Endothelial cell (in vitro differentiated cells): ENCODE measurements around the gene ADGRG3. TPM values are rescaled to one million over a fixed set of nuclear protein-coding genes. Genes with fewer than 3 reads are reported as not detected.

Experiments used
- DNase-seq: peaks from one replicate; pipeline ENCODE4 v3.0.0; 2021; ENCODE audit warnings: low spot score
- H3K27ac Mint-ChIP-seq: one replicate; pipeline ENCODE4 v1.8.0; 2021; ENCODE audit warnings: mixed read lengths, inconsistent platforms; ENCODE audit not compliant: unreplicated experiment
- H3K27me3 Mint-ChIP-seq: one replicate; pipeline ENCODE4 v1.8.0; 2021; ENCODE audit warnings: mild to moderate bottlenecking, moderate library complexity, mixed read lengths, inconsistent platforms; ENCODE audit not compliant: unreplicated experiment
- H3K36me3 Mint-ChIP-seq: one replicate; pipeline ENCODE4 v1.8.0; 2021; ENCODE audit warnings: mild to moderate bottlenecking, low read depth, mixed read lengths, inconsistent platforms; ENCODE audit not compliant: unreplicated experiment
- H3K4me1 Mint-ChIP-seq: one replicate; pipeline ENCODE4 v1.8.0; 2021; ENCODE audit warnings: mild to moderate bottlenecking, mixed read lengths, inconsistent platforms; ENCODE audit not compliant: unreplicated experiment
- H3K4me3 Mint-ChIP-seq: one replicate; pipeline ENCODE4 v1.8.0; 2021; ENCODE audit warnings: mild to moderate bottlenecking, mixed read lengths, inconsistent platforms; ENCODE audit not compliant: unreplicated experiment
- H3K9me3 Mint-ChIP-seq: one replicate; pipeline ENCODE4 v1.8.0; 2021; ENCODE audit warnings: mixed read lengths, inconsistent platforms; ENCODE audit not compliant: unreplicated experiment
- total RNA-seq: library from RNA; stranded (reverse); fragmentation: NEBNext Ultra II Directional; extraction: Animal tissue kit (Norgen Biotek cat#: 25700); gene quantifications from one replicate; pipeline ENCODE4 v1.2.1, GENCODE V29; 2021; ENCODE audit not compliant: unreplicated experiment
- TF ChIP-seq, protein P1 (sequence below): fragments of 200-600 bp; sonication (generic); IDR thresholded peaks from one replicate; pipeline ENCODE4 v1.5.0; 2021; ENCODE audit warnings: antibody characterized with exemption; ENCODE audit not compliant: unreplicated experiment

The ADGRG3 gene
- total RNA-seq, 1 donor from 2014 or later = 0.31 TPM

DNA sequence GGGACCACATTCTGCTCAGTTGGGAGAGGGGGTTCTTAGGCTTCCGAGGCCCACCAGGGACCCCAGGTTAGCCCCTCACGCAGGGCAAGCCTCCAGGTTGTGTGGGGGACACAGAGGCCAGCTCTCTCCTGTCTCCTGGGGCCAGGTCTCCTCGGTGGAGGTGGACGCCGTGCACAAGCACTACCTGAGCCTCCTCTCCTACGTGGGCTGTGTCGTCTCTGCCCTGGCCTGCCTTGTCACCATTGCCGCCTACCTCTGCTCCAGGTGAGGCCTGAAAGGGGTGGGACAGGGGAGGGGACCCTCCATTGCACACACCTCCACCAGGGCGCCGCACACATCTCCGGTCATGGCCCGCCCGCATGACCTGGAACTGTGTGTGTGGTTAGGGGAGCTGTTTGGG, 10.9 kb upstream of the ADGRG3 start:
- DNase-seq = no peak
- TF ChIP-seq, protein P1, sequence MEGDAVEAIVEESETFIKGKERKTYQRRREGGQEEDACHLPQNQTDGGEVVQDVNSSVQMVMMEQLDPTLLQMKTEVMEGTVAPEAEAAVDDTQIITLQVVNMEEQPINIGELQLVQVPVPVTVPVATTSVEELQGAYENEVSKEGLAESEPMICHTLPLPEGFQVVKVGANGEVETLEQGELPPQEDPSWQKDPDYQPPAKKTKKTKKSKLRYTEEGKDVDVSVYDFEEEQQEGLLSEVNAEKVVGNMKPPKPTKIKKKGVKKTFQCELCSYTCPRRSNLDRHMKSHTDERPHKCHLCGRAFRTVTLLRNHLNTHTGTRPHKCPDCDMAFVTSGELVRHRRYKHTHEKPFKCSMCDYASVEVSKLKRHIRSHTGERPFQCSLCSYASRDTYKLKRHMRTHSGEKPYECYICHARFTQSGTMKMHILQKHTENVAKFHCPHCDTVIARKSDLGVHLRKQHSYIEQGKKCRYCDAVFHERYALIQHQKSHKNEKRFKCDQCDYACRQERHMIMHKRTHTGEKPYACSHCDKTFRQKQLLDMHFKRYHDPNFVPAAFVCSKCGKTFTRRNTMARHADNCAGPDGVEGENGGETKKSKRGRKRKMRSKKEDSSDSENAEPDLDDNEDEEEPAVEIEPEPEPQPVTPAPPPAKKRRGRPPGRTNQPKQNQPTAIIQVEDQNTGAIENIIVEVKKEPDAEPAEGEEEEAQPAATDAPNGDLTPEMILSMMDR = no peak
- Mint-ChIP-seq H3K9me3 (no peaks in the 10 kb centered on the region), H3K36me3 (no peaks in the 10 kb centered on the region), H3K27me3 (peaks cover 7% of the 10 kb centered on the region), H3K4me3 (no peak overlapping the region), H3K27ac (no peak overlapping the region), H3K4me1 (peaks cover under 1% of the 10 kb centered on the region)

GRCh38 chr16:57658130-57658877, 9.8 kb upstream of the ADGRG3 start:
- H3K27ac Mint-ChIP-seq = no peak overlapping the region
- no peaks in the 10 kb centered on the region for H3K9me3 Mint-ChIP-seq
- DNase-seq = no peak
- no peaks in the 10 kb centered on the region for H3K4me1 Mint-ChIP-seq
- H3K36me3 Mint-ChIP-seq = no peaks in the 10 kb centered on the region
- no peak overlapping the region for H3K4me3 Mint-ChIP-seq
- peaks cover 7% of the 10 kb centered on the region for H3K27me3 Mint-ChIP-seq
- TF ChIP-seq, protein P1 = no peak

- Mint-ChIP-seq H3K27ac (no peak overlapping the region), H3K4me1 (no peaks in the 10 kb centered on the region), H3K36me3 (no peaks in the 10 kb centered on the region)
These were observed 9.0 kb upstream of the ADGRG3 start for GRCh38 chr16:57658878-57659674.

DNA sequence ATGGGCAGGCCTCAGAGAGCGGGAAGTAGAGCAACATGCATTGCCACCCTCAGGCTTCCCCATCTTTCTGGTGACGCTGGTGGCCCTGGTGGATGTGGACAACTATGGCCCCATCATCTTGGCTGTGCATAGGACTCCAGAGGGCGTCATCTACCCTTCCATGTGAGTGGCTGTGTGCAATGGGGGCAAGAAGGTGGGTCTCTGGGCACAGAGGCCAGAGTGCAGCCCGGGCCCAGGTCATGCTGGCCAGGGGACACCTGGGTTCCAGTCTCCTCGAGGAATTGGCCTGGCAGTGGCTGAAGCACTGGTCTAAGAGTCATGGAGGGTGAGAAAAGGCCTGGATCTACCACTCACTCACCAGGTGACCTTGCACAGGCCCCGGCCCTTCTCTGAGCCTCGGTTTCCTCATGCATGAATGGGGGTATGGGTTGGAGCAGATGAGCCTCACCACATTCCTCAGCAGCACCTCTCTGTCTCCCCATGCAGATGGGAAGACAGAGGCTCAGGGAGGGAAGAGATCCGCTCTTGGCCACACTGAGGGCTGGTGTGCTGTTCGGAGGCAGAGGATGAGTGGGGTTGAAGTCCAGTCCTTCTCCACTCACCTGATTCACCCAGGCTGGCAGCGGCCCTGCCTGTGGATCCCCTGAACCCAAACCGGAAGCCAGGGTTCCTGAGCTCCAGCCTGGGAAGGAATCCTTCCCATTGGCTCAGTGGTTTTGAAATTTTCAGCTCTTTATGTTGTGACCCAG, 7.2 kb upstream of the ADGRG3 start:
- H3K36me3 Mint-ChIP-seq = no peaks in the 10 kb centered on the region
- peaks cover 12% of the 10 kb centered on the region for H3K4me1 Mint-ChIP-seq
- H3K4me3 Mint-ChIP-seq = no peak overlapping the region
- peaks cover 10% of the 10 kb centered on the region for H3K27me3 Mint-ChIP-seq
- no peak overlapping the region for H3K27ac Mint-ChIP-seq
- no peaks in the 10 kb centered on the region for H3K9me3 Mint-ChIP-seq
- TF ChIP-seq, protein P1 = no peak
- no peak for DNase-seq

More at GRCh38 chr16:57658878-57659674, 9.0 kb upstream of the ADGRG3 start:
- H3K4me3 Mint-ChIP-seq = no peak overlapping the region
- peaks cover 8% of the 10 kb centered on the region for H3K27me3 Mint-ChIP-seq
- TF ChIP-seq, protein P1 = no peak
- no peak for DNase-seq
- H3K9me3 Mint-ChIP-seq = no peaks in the 10 kb centered on the region
